ENCODE results near the gene HNRNPF. TPM values are rescaled to one million over a fixed set of nuclear protein-coding genes. Genes with fewer than 3 reads are reported as not detected.
A peak's percentile ranks its signal among the peaks of the same experiment; 100 is the strongest.

The HNRNPF gene
- total RNA-seq, 1 donor from 2014 or later = 211 TPM

DNA sequence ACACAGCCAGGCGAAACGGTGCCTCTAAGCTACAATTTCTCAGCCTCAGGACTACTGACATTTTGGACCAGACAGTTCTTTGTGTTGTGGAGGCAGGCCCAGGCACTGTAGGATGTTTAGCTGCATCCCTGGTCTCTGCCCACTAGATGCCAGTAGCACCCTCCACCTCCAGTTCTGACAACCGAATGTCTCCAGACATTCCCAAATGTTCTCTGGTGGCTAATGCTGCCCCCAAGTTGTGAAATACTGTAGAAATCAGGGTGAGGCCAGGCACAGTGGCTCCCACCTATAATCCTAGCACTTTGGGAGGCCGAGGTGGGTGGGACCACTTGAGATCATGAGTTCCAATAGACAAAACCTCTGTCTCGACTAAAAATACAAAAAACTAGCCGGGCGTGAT, 18.2 kb downstream of the HNRNPF start:
- H3K4me3 Mint-ChIP-seq (ENCODE audit: low read depth) = no peak overlapping the region
- peak; percentile 45 for TF ChIP-seq CTCF (IDR thresholded peaks at IDR 0.05; ENCODE audit: unreplicated experiment)
- DNase-seq (ENCODE audit: low spot score, unreplicated experiment) = no peak
- peaks cover 34% of the 10 kb centered on the region for H3K4me1 Mint-ChIP-seq (ENCODE audit: low read depth)
- peak overlapping the region; percentile 39 for H3K27ac Mint-ChIP-seq
- H3K27me3 Mint-ChIP-seq = no peaks in the 10 kb centered on the region
- H3K36me3 Mint-ChIP-seq (ENCODE audit: insufficient read depth) = peaks cover 52% of the 10 kb centered on the region
- H3K9me3 Mint-ChIP-seq (ENCODE audit: low read depth) = no peaks in the 10 kb centered on the region

DNA sequence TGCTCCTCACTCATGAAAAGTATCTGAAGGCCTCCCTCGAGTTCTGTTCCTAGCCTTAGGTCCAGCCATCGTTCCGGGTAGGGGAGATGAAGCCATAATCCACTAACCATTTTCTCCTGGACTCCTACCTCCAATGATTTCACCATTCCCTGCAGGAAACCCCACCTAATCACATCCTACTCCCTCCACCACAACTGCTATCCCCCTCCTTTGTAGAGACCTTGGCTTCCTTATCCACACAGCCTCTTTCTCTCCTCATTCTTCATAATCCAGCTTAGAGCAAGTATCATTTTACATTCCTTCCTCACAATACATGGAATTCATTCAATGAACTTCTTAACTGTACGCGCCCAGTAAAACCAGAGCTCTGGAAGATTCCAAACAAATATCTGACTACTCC, 18.7 kb downstream of the HNRNPF start:
- Mint-ChIP-seq H3K4me3 (ENCODE audit: low read depth) (no peak overlapping the region), H3K27ac (peak overlapping the region; percentile 39), H3K9me3 (ENCODE audit: low read depth) (no peaks in the 10 kb centered on the region), H3K27me3 (no peaks in the 10 kb centered on the region), H3K4me1 (ENCODE audit: low read depth) (peaks cover 31% of the 10 kb centered on the region), H3K36me3 (ENCODE audit: insufficient read depth) (peaks cover 52% of the 10 kb centered on the region)
- TF ChIP-seq CTCF (IDR thresholded peaks at IDR 0.05; ENCODE audit: unreplicated experiment) = no peak
- no peak for DNase-seq (ENCODE audit: low spot score, unreplicated experiment)

DNA sequence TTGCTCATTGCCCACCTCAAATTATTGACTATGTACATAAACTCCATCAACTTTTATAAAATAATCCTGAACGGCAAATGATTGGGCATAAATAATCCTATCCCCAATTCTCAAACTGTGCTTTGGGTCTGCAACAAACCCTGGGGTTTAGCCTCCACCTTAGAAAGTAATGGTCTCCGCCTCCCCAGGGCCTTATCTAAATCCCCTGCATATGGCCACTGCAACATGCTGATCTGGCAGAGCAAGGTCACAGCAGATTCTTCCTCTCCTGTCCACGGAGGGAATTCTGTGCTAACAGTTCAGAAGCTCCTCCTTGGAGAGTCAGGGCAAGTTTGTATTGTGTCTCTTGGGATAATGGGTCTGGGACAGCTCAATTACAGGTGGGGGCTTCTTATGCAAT, 19.1 kb downstream of the HNRNPF start:
- peak overlapping the region; percentile 39 for H3K27ac Mint-ChIP-seq
- peaks cover 27% of the 10 kb centered on the region for H3K4me1 Mint-ChIP-seq (ENCODE audit: low read depth)
- H3K27me3 Mint-ChIP-seq = no peaks in the 10 kb centered on the region

DNA sequence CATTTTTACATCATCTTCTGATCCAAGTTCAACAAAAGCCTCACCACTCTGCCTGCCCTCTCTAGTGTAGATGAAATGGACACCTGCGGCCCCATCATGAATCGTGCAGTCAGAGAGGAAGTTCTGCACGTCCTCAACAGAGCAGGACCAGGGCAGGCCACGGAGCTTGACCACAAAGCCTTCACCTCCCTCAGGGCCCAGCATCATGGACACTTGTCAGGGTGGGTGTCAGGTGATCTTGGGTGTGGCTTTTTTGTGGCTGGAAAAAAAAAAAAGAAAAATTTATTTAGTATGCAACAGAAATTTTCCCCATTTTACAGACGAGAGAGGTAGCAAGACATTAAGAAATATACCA, 21.3 kb downstream of the HNRNPF start:
- H3K27me3 Mint-ChIP-seq = no peaks in the 10 kb centered on the region
- no peak for DNase-seq (ENCODE audit: low spot score, unreplicated experiment)

More for the DNA sequence above, 19.1 kb downstream of the HNRNPF start:
- no peak for TF ChIP-seq CTCF (IDR thresholded peaks at IDR 0.05; ENCODE audit: unreplicated experiment)
- peaks cover 52% of the 10 kb centered on the region for H3K36me3 Mint-ChIP-seq (ENCODE audit: insufficient read depth)
- DNase-seq (ENCODE audit: low spot score, unreplicated experiment) = no peak
- no peak overlapping the region for H3K4me3 Mint-ChIP-seq (ENCODE audit: low read depth)
- H3K9me3 Mint-ChIP-seq (ENCODE audit: low read depth) = no peaks in the 10 kb centered on the region

DNA sequence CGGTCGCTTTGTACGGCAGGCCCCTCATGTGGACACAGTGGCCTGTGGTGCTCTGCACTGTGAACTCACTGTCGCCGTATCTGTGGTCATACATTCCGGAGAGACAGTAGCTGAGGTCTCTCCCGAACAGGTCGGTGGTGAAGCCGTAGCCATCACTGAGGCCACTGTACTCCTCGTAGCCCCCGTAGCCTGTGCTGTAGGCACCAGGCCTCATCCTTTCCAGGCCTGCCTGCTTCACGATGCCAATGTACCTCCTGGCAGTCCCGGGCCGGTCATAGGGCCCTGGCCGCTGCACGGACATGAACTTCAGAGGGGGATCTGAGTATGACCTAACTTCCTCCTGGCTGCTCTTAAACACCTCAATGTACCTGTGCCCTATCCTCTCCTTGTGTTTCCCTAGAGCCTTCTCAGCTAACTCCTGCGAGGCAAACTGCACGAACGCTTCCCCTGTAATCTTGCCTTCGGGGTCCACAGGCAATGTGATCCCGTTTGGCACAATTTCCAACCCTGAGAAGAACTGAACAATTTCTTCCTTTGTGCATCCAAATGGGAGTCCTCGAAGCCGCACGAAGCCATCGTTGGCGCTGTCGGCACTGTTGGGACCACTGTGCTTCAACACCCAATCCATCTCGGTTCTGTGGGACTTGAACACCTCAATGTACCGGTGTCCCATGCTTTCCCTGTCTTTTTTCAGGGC, 21.9 kb downstream of the HNRNPF start:
- DNase-seq (ENCODE audit: low spot score, unreplicated experiment) = no peak
- H3K27ac Mint-ChIP-seq = peak overlapping the region; percentile 76
- H3K4me3 Mint-ChIP-seq (ENCODE audit: low read depth) = no peak overlapping the region
- no peaks in the 10 kb centered on the region for H3K27me3 Mint-ChIP-seq
- H3K36me3 Mint-ChIP-seq (ENCODE audit: insufficient read depth) = peaks cover 36% of the 10 kb centered on the region
- H3K9me3 Mint-ChIP-seq (ENCODE audit: low read depth) = no peaks in the 10 kb centered on the region
- peaks cover 14% of the 10 kb centered on the region for H3K4me1 Mint-ChIP-seq (ENCODE audit: low read depth)
- no peak for TF ChIP-seq CTCF (IDR thresholded peaks at IDR 0.05; ENCODE audit: unreplicated experiment)

More for the DNA sequence above, 21.3 kb downstream of the HNRNPF start:
- Mint-ChIP-seq H3K4me3 (ENCODE audit: low read depth) (no peak overlapping the region), H3K27ac (peak overlapping the region; percentile 76), H3K36me3 (ENCODE audit: insufficient read depth) (peaks cover 40% of the 10 kb centered on the region), H3K9me3 (ENCODE audit: low read depth) (no peaks in the 10 kb centered on the region), H3K4me1 (ENCODE audit: low read depth) (peaks cover 18% of the 10 kb centered on the region)
- TF ChIP-seq CTCF (IDR thresholded peaks at IDR 0.05; ENCODE audit: unreplicated experiment) = no peak
